PC-9 (cell line): ENCODE measurements around the gene MRPL21. TPM values are rescaled to one million over a fixed set of nuclear protein-coding genes. Genes with fewer than 3 reads are reported as not detected.

Experiments used
- BruUV-seq: library from RNA; stranded (reverse); fragments of 400-500 nt; replicated peaks from 2 replicates; lab custom pipeline; 2021; lab: Mats Ljungman, UMichigan
- CTCF ChIA-PET: fragments of 300-600 bp; sonication (Branson Sonifier 250); formaldehyde crosslinking; loops from one replicate; lab custom pipeline; 2022; ENCODE audit warnings: antibody characterized with exemption; lab: Charles Lee
- POLR2A ChIA-PET: fragments of 300-600 bp; sonication (Branson Sonifier 250); formaldehyde crosslinking; loops from one replicate; lab custom pipeline; 2022; ENCODE audit warnings: antibody characterized with exemption; ENCODE audit not compliant: unreplicated experiment; lab: Charles Lee
- DNase-seq, 2 experiments: peaks; one replicate each; pipeline versions ENCODE4 v3.0.0 to v3.0.0-alpha.2; 2015 to 2022; ENCODE audit warnings: mixed read lengths in 1 of 2
- H2AFZ ChIP-seq: fragments of 200-600 bp; sonication (generic); 2 replicates; pipeline ENCODE4 v1.8.1; 2017; ENCODE audit warnings: antibody characterized with exemption
- H3F3A ChIP-seq: fragments of 200-600 bp; sonication (generic); 2 replicates; pipeline ENCODE4 v1.8.1; 2017; ENCODE audit warnings: antibody characterized with exemption, mild to moderate bottlenecking, low read depth; ENCODE audit not compliant: insufficient read depth
- H3K27ac ChIP-seq: fragments of 200-600 bp; sonication (generic); 2 replicates; pipeline ENCODE4 v1.6.1; 2016; ENCODE audit warnings: mixed run types
- H3K27me3 ChIP-seq: fragments of 200-600 bp; sonication (generic); 2 replicates; pipeline ENCODE4 v1.6.1; 2016; ENCODE audit warnings: low read depth, mixed run types; ENCODE audit not compliant: insufficient read depth
- H3K36me3 ChIP-seq: fragments of 200-600 bp; sonication (generic); 2 replicates; pipeline ENCODE4 v1.6.1; 2016; ENCODE audit warnings: low read depth, mixed run types
- H3K4me1 ChIP-seq: fragments of 200-600 bp; sonication (generic); replicated peaks from 2 replicates; pipeline ENCODE4 v1.6.1; 2016; ENCODE audit warnings: mixed run types; ENCODE audit not compliant: insufficient read depth
- H3K4me2 ChIP-seq: fragments of 200-600 bp; sonication (generic); 2 replicates; pipeline ENCODE4 v1.6.1; 2017; ENCODE audit warnings: mixed run types
- H3K4me3 ChIP-seq: fragments of 200-600 bp; sonication (generic); 2 replicates; pipeline ENCODE4 v1.6.1; 2016; ENCODE audit warnings: mixed run types
- H3K79me2 ChIP-seq: fragments of 200-600 bp; sonication (generic); 2 replicates; pipeline ENCODE4 v1.6.1; 2017; ENCODE audit warnings: low read depth, mixed run types
- H3K9me2 ChIP-seq: fragments of 200-600 bp; sonication (generic); 2 replicates; pipeline ENCODE4 v1.8.1; 2017; ENCODE audit warnings: mild to moderate bottlenecking; ENCODE audit not compliant: insufficient read depth
- H3K9me3 ChIP-seq: fragments of 200-600 bp; sonication (generic); 2 replicates; pipeline ENCODE4 v1.8.1; 2016; ENCODE audit warnings: low read depth; ENCODE audit not compliant: insufficient read depth
- H4K20me1 ChIP-seq: fragments of 200-600 bp; sonication (generic); 2 replicates; pipeline ENCODE4 v1.8.1; 2017; ENCODE audit not compliant: insufficient read depth
- CTCF ChIP-seq: fragments of 200-600 bp; sonication (generic); conservative IDR thresholded peaks from 2 replicates; pipeline ENCODE4 v1.6.1; 2017; ENCODE audit warnings: mixed run types, antibody characterized with exemption, mild to moderate bottlenecking, moderate library complexity
- EZH2 ChIP-seq: fragments of 200-600 bp; sonication (generic); IDR thresholded peaks from 2 replicates; pipeline ENCODE4 v1.8.0; 2017; ENCODE audit warnings: antibody characterized with exemption, low read depth
- intact Hi-C: fragments of 100-400 bp; cut with micrococcal nuclease; formaldehyde crosslinking; loops from one replicate; pipeline ENCODE4 v1.10.0; 2022; ENCODE audit not compliant: unreplicated experiment
- total RNA-seq: library from RNA; stranded (reverse); gene quantifications from 2 replicates; pipeline ENCODE4 v1.2.3, GENCODE V29; 2021

MRPL21 gene
- total RNA-seq, 1 experiment from 2014 or later: 88.0 TPM

- ChIA-PET POLR2A (no interaction called here), CTCF (no interaction called here)
- Histone ChIP-seq H3K36me3 (peaks cover 11% of the 10 kb centered on the region; the same call in 1 of the 2 replicates), H3K4me3 (no peak overlapping the region), H2AFZ (no peak overlapping the region), H4K20me1 (peaks cover 6% of the 10 kb centered on the region; the same call in 1 of the 2 replicates), H3K27ac (no peak overlapping the region), H3K27me3 (no peaks in the 10 kb centered on the region), H3K9me2 (no peaks in the 10 kb centered on the region), H3K79me2 (no peaks in the 10 kb centered on the region), H3K4me2 (no peak overlapping the region), H3F3A (peaks cover 14% of the 10 kb centered on the region; the same call in 1 of the 2 replicates), H3K4me1 (no peaks in the 10 kb centered on the region), H3K9me3 (no peaks in the 10 kb centered on the region)
- TF ChIP-seq CTCF (no peak), EZH2 (no peak)
- no TSS peak for BruUV-seq
- no peak for DNase-seq
- intact Hi-C loops: no loop called here
Measured at GRCh38 chr11:68892576-68892975, 11.1 kb downstream of the MRPL21 start.

GRCh38 chr11:68891351-68891948 lies 12.2 kb downstream of the MRPL21 start:
- DNase-seq: no peak
- TF ChIP-seq CTCF (no peak), EZH2 (no peak)
- H2AFZ ChIP-seq: no peak overlapping the region
- no peaks in the 10 kb centered on the region for H3K9me3 ChIP-seq
- no peaks in the 10 kb centered on the region for H3K9me2 ChIP-seq
- H3K4me3 ChIP-seq: no peak overlapping the region
- intact Hi-C loops: no loop called here
- H4K20me1 ChIP-seq: no peaks in the 10 kb centered on the region; the same call in 1 of the 2 replicates
- H3K27ac ChIP-seq: no peak overlapping the region
- no TSS peak for BruUV-seq
- no peaks in the 10 kb centered on the region for H3K27me3 ChIP-seq
- ChIA-PET POLR2A (no interaction called here), CTCF (no interaction called here)
- no peak overlapping the region for H3K4me2 ChIP-seq
- no peaks in the 10 kb centered on the region for H3K79me2 ChIP-seq
- peaks cover 14% of the 10 kb centered on the region; the same call in 1 of the 2 replicates for H3F3A ChIP-seq
- H3K36me3 ChIP-seq: peaks cover 11% of the 10 kb centered on the region; the same call in 1 of the 2 replicates
- no peaks in the 10 kb centered on the region for H3K4me1 ChIP-seq

GRCh38 chr11:68890490-68891231 lies 13.0 kb downstream of the MRPL21 start:
- Histone ChIP-seq H2AFZ (no peak overlapping the region), H3K36me3 (peaks cover 9% of the 10 kb centered on the region; the same call in 1 of the 2 replicates), H3K27ac (no peak overlapping the region), H3F3A (peaks cover 14% of the 10 kb centered on the region; the same call in 1 of the 2 replicates), H3K9me2 (no peaks in the 10 kb centered on the region), H3K27me3 (no peaks in the 10 kb centered on the region), H3K4me1 (no peaks in the 10 kb centered on the region), H3K4me2 (no peak overlapping the region), H3K9me3 (no peaks in the 10 kb centered on the region), H4K20me1 (no peaks in the 10 kb centered on the region; the same call in 1 of the 2 replicates), H3K4me3 (no peak overlapping the region), H3K79me2 (no peaks in the 10 kb centered on the region)
- POLR2A ChIA-PET: no interaction called here
- CTCF ChIA-PET: no interaction called here
- intact Hi-C loops: no loop called here
- TF ChIP-seq CTCF (no peak), EZH2 (no peak)
- no peak for DNase-seq
- BruUV-seq: no TSS peak
